ENCODE results near the gene SNX6.
"Not testable (repeated sequence)": the region's sequence is repeated elsewhere in the genome, so short reads cannot be mapped to it uniquely, and the experiment has no call there.

SNX6 gene

DNA sequence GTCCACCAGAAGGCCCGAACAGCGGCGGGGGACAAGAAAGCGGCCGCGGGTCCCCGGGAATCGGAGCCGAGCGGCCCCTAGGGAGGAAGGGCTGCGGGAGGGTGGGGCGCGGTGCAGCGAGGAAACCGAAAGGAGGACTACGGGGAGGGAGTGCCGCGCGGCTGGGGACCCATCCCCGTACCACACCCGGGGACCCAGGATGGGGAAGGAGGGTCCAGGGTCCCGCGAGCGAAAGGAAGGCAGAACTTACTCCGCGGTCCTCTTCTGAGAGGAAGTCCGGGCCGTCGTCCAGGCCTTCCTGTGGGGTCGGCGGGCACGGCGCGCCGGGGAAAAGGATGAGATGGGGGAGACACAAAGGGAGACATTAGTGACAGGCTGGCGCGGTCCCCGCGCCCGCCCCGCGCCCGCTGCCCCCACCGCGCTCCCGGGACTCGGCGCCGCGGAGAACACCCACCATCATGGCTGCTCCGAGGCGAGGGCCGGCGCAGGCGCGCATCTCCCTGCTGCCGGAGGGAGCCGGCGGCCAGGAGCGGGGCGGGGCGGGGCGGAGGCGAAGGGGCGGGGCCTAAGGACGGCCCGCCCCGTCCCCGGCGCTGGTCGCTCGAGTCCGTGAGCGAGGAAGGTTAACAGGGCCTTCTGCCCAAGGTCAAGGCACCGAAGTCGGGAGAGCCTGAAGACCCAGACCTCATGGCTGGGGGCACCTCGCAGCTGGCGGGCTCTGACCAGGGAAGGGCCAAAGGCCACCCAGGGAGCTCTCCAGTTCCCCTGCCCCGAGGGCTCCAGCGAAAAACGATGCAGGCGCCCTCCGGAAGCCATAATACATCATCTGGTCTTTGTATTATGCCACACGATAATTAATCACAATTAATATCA lies at the start of gene SNX6:
TSS of gene SNX6 (minus strand) at position 492 of the 873 bp plus-strand sequence. CDS start at position 460, 32 bp downstream.
- peak; percentile 78 to 79 for DNase-seq

- no peak for DNase-seq
Measured at GRCh38 chr14:34678735-34679134, 48.8 kb upstream of the SNX6 start.

DNA sequence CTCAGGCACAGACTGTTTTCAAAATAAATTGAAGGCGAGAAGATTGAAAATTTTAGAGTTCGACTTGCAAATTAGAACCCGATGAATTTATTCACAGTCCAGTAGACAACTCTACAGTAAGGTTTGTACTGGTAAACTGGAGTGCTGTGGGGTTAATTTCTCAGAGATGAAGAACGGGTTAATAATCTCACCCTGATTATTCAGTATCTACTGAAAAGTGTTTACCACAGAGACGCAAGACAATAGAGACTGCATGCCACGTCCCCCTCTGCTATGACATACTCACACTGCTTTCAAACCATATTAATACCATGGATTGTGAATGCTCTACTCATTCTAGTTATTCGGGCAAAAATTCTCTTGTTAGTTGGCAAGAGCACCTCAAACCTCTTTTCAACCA lies 48.4 kb upstream of the SNX6 start:
- no peak for DNase-seq

DNA sequence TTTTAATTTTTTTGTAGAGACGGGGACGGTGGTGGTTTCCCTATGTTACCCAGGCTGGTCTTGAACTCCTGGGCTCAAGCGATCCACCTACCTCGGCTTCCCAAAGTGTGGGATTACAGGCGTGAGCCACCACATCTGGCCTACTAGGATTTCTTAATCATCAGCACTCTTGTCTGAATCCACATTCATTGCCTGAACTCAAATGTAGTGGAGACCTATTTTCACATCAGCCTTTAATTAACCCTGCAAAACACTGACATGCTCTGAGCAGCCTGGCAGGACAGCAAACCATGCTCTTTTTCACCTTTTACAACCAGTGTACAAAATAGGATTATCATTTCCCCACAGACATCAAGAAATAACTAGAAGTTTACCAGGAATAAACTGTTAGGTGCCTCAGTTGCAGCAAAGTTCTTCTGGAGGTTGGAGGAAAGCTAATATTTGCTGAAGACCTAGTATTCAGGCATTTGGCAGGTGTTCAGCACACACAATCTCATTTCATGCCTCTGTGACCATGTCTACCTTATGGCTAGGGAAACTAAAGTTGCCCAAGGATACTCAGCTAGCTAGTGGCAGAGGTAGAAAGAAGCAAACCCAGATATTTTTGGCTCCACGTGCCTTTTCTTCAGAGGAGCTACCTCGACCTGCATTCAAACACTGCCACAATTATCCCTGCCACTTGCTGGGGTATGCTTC lies 46.7 kb upstream of the SNX6 start:
- DNase-seq = peak in 1 of 2 experiments; percentile 28

DNA sequence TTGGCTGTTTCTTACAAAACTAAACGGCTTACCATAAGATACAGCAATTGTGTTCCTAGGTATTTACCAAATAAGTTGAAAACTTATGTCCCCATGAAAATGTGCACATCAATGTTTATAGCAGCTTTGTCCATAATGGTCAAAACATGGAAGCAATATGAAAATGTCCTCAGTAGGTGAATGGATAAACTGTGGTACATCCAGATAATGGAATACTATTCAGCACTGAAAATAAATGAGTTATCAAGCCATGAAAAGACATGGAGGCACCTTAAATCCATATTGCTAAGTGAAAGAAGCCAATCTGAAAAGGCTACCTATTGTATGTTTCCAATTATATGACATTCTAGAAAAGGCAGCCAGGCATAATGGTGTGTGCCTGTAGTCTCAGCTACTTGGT lies 43.8 kb upstream of the SNX6 start:
- no peak for DNase-seq

GRCh38 chr14:34671716-34672115 lies 41.8 kb upstream of the SNX6 start:
- DNase-seq = no peak

DNA sequence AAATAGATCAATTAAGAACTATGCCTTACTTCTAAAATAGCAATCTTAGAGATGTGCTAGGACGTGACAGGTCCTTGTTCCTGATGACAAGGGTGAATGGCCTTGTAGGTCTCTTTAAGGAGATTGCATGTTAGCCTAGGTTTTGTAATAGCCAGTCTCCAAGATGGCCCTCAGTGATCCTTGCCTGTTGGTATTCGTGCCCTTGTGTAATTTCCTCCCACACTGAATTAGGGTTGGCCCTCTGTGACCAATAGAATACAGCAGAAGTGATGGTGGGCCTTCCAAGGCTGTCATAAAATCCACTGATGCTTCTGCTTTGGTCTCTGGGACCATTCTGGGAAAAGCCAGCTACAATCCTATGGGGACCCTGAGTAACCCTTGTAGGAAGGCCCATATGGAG lies 38.2 kb upstream of the SNX6 start:
- DNase-seq = no peak

DNA sequence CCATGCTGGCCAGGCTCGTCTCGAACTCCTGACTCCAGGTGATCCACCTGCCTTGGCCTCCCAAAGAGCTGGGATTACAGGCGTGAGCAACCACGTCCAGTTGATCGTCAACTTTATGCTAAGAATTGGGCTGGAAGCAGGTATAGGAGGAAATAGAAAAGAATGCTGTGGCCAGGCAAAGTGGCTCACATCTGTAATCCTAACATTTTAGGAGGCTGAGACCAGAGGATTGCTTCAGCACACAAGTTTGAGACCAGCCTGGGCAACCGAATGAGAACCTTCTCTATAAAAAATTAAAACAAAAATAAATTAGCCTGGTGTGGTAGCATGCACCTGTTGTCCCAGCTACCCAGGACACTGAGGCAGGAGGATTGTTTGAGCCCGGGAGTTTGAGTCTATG lies 37.1 kb upstream of the SNX6 start:
- no peak for DNase-seq

DNA sequence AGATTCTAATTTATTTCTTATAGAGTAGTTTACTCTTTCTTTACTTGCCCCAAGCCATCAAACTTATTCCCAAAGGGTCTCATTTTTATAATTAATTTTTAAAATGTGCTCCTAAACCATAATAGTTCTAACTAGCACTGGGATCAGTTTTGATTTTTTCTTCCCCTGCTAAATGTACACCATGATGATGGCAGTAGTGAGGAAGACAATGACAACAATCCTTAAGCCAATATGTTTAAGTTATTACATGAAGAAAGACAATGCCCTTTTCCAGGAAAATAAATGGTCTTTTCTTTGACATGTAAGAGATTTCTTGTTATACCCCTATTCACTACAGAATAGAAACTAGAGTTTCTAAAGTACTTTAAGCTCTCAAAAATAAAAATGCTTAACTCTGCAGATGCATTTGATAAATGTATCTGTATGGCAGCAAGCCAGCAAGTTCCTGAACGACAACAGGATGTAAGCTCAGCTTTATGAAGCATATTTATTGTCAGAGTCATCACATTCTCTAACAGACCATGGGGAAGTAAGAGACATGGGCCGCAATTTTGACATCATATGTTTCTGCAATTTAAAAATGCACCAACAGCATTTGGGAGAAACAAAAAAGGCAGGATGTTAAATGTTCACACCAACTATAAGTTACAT lies 36.0 kb upstream of the SNX6 start:
- no peak for DNase-seq

- no peak for DNase-seq
Measured at GRCh38 chr14:34662561-34663088, 32.7 kb upstream of the SNX6 start.

DNA sequence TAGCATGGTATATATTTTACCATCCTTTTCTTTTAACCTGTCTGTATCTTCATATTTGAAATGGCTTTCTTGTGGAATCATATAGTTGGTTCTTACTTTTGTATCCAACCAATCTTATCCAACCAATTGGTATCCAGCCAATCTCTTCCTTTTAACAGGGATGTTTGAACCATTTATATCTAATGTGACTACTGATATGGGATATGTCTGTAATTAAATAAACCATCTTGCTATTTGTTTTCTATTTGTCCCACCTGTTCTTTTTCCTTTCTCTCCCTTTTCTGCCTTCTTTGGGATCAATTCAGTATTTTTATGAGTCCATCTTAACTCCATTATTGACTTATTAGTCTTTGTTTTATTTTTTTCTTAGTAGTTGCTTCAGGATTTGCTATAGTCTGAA lies 30.8 kb upstream of the SNX6 start:
- no peak for DNase-seq

- no peak for DNase-seq
Measured at GRCh38 chr14:34655959-34656358, 26.0 kb upstream of the SNX6 start.

- DNase-seq = not testable (repeated sequence)
Measured at GRCh38 chr14:34653073-34653472, 23.1 kb upstream of the SNX6 start.

DNA sequence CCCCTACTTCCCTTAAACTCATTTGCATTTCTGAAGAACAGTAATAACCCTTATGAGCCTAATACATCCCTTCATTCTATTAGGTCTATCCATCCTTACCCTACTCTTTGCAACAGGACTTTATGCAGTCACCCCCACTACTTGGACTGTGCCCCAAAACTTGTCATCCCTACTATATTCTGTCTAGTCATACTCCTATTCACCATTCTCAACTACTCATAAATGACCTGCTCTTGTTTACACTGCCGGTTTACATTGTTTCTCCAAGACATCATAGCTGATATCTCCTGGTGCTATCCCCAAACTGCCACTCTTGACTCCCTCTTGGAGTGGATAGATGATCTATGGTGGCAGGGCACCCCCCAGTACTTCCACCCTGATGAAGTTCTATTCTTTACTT lies 22.4 kb upstream of the SNX6 start:
- not testable (repeated sequence) for DNase-seq

DNA sequence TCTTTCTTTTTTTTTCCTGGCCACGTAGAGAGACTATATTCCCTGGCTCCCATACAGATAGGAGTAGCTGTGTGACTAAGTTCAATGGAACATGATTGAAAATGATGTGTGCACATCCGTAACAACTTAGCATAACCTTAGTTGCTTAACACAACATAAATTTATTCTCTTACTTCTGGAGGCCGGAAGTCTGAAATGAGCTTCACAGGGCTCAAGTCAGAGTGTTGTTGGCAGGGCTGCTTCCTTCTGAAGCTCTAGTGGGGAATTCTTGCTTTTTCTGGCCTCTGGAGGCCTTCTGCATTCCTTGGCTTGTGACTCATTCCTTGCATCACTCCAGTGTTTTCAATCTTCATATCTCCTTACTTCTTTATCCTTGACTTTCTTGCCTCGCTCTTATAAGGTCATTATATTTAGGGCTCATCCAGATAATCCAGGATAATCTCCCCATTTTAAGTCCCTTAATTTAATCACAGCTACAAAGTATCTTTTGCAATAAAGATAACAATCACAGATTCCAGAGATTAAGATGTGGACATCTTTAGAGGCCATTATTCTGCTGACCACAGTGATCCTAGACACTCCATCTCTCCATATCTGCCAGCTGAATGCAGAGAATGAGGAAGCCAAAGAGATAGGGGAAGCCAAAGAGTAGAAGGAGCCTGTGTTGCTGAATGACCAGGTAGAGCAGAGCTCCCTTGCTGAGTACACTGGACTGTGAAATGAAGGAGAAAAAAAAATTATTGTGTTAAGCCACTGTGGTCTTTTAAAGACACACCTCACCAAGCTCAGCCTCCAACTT lies 21.0 kb upstream of the SNX6 start:
- DNase-seq = no peak

DNA sequence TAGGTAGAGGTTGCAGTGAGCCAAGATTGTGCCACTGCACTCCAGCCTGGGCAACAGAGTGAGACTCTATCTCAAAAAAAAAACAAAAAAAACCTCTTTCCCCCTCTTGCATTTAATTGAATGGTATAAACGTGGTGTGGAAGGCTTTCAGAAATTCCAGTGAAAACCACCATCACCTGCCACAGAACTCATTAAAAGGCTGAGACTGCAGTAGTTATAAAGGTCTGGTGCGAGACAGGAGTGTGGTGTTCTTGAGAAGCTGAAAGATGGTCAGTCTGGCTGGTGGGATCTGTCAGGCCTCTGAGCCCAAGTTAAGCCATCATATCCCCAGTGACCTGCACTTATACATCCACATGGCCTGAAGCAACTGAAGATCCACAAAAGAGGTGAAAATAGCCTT lies 20.1 kb upstream of the SNX6 start:
- DNase-seq = not testable (repeated sequence)

DNA sequence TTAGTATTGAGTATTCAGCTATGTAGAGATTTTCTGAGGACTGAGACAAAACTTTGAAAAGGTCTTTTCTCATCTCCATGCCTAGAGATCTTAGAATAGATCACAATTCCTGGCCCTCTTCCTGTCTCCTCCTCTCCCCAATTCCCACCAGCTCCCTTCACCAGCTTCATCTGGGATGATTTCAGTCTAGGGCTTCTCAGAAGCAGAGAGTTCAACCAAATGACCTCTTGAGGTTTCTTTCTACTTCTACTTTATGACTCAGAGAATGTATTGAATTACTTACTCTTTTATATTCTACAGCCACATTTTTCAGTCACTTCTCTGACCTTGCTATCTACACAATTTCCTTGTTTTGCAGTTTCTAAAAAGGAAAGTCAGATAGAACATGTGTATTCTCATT lies 19.4 kb upstream of the SNX6 start:
- DNase-seq = no peak

- no peak for DNase-seq
Measured at GRCh38 chr14:34646570-34647255, 16.8 kb upstream of the SNX6 start.

GRCh38 chr14:34643361-34643760 lies 13.4 kb upstream of the SNX6 start:
- DNase-seq = no peak

- no peak for DNase-seq
Measured at GRCh38 chr14:34642595-34642994, 12.6 kb upstream of the SNX6 start.

DNA sequence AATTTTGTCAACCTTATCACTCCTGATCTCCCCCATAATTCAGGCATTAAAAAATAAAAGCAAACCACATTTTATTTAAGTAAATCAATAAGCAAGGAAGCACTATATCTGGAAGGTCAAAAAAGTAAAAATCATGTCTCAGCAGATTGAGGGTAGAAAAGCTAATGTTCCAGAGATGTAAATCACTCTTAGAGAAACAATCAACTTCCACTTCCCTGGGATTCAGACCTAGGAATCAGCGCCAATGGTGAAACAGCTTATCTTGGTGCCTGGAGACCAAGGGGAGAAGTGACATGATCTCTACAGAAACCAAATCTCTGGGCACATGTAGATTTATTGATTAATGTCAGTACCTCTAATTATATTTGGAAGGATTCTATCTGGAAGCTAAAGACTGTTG lies 10.9 kb upstream of the SNX6 start:
- no peak for DNase-seq

GRCh38 chr14:34634360-34634771 lies 4.4 kb upstream of the SNX6 start:
- DNase-seq = not testable (repeated sequence)
